ENCODE data around the gene ABHD17A. TPM values are rescaled to one million over a fixed set of nuclear protein-coding genes. Genes with fewer than 3 reads are reported as not detected.

Gene ABHD17A
- total RNA-seq, 1 experiment from 2014 or later: 94.1 TPM

- DNase-seq (ENCODE audit: low read depth): peak; percentile 32
Measured at GRCh38 chr19:1853295-1854038, 31.8 kb downstream of the ABHD17A start.

GRCh38 chr19:1852581-1853128 is 32.6 kb downstream of the ABHD17A start:
- DNase-seq (ENCODE audit: low read depth): no peak

GRCh38 chr19:1851654-1852580 is 33.4 kb downstream of the ABHD17A start:
- DNase-seq (ENCODE audit: low read depth): no peak

- DNase-seq (ENCODE audit: low read depth): no peak
Measured at GRCh38 chr19:1850809-1851653, 34.3 kb downstream of the ABHD17A start.

- no peak for DNase-seq (ENCODE audit: low read depth)
Measured at GRCh38 chr19:1849886-1850398, 35.4 kb downstream of the ABHD17A start.

- no peak for DNase-seq (ENCODE audit: low read depth)
Measured at GRCh38 chr19:1849132-1849474, 36.2 kb downstream of the ABHD17A start.

GRCh38 chr19:1848399-1849131 is 36.7 kb downstream of the ABHD17A start, which contains the start of gene REXO1:
REXO1 (minus strand) TSS chr19:1848483; CDS start chr19:1848358, 125 bp downstream.
- DNase-seq (ENCODE audit: low read depth): peak; percentile 91

- DNase-seq (ENCODE audit: low read depth): peak; percentile 57
Measured at GRCh38 chr19:1847684-1848398, 37.5 kb downstream of the ABHD17A start.

- no peak for DNase-seq (ENCODE audit: low read depth)
Measured at GRCh38 chr19:1847348-1847683, 38.0 kb downstream of the ABHD17A start.

- DNase-seq (ENCODE audit: low read depth): no peak
Measured at GRCh38 chr19:1846517-1847204, 38.6 kb downstream of the ABHD17A start.

GRCh38 chr19:1845642-1846041 is 39.7 kb downstream of the ABHD17A start:
- DNase-seq (ENCODE audit: low read depth): no peak

GRCh38 chr19:1845125-1845515 is 40.2 kb downstream of the ABHD17A start:
- DNase-seq (ENCODE audit: low read depth): no peak

- DNase-seq (ENCODE audit: low read depth): no peak
Measured at GRCh38 chr19:1844513-1845124, 40.7 kb downstream of the ABHD17A start.

- DNase-seq (ENCODE audit: low read depth): no peak
Measured at GRCh38 chr19:1843646-1844394, 41.5 kb downstream of the ABHD17A start.

GRCh38 chr19:1843116-1843515 is 42.2 kb downstream of the ABHD17A start:
- no peak for DNase-seq (ENCODE audit: low read depth)

- no peak for DNase-seq (ENCODE audit: low read depth)
Measured at GRCh38 chr19:1841209-1841924, 43.9 kb downstream of the ABHD17A start.

- DNase-seq (ENCODE audit: low read depth): no peak
Measured at GRCh38 chr19:1840541-1841115, 44.7 kb downstream of the ABHD17A start.
